SK-N-MC (cell line): Measurements from ENCODE around the gene APOM.

ENCODE experiments used
- DNase-seq: peaks from one replicate; pipeline ENCODE4 v3.0.0-alpha.2; 2011; ENCODE audit warnings: low read depth, low spot score
- H3K27ac ChIP-seq: fragments of 200-600 bp; sonication (generic); 2 replicates; pipeline ENCODE4 v1.5.1; 2016; ENCODE audit warnings: mixed run types
- H3K36me3 ChIP-seq: fragments of 200-600 bp; sonication (generic); 2 replicates; pipeline ENCODE4 v1.6.1; 2017; ENCODE audit warnings: antibody characterized with exemption, low read length, mixed read lengths; ENCODE audit not compliant: insufficient read depth
- H3K4me3 ChIP-seq: fragments of 200-600 bp; sonication (generic); 2 replicates; pipeline ENCODE4 v1.5.1; 2016
- H3K9ac ChIP-seq: fragments of 200-600 bp; sonication (generic); 2 replicates; pipeline ENCODE4 v1.8.0; 2017; ENCODE audit warnings: mixed run types, mixed read lengths; ENCODE audit not compliant: insufficient read length
- H3K9me3 ChIP-seq: fragments of 200-600 bp; sonication (generic); 2 replicates; pipeline ENCODE4 v1.6.1; 2017; ENCODE audit warnings: low read depth, mild to moderate bottlenecking, antibody characterized with exemption, low read length, moderate library complexity, mixed read lengths
- EZH2 ChIP-seq: fragments of 200-600 bp; sonication (generic); IDR thresholded peaks from one replicate; pipeline ENCODE4 v1.6.1; 2017; ENCODE audit warnings: antibody characterized with exemption
- FOXP2 ChIP-seq: optimal IDR thresholded peaks from 2 replicates; pipeline ENCODE3; 2011; ENCODE audit warnings: mild to moderate bottlenecking, moderate library complexity; ENCODE audit not compliant: insufficient read depth; ENCODE audit errors: extremely low read length, control extremely low read depth
- POLR2AphosphoS5 ChIP-seq: IDR thresholded peaks from 2 replicates; pipeline ENCODE4 v1.6.1; 2012; ENCODE audit warnings: mild to moderate bottlenecking, low read depth, low read length, borderline replicate concordance

The APOM gene

DNA sequence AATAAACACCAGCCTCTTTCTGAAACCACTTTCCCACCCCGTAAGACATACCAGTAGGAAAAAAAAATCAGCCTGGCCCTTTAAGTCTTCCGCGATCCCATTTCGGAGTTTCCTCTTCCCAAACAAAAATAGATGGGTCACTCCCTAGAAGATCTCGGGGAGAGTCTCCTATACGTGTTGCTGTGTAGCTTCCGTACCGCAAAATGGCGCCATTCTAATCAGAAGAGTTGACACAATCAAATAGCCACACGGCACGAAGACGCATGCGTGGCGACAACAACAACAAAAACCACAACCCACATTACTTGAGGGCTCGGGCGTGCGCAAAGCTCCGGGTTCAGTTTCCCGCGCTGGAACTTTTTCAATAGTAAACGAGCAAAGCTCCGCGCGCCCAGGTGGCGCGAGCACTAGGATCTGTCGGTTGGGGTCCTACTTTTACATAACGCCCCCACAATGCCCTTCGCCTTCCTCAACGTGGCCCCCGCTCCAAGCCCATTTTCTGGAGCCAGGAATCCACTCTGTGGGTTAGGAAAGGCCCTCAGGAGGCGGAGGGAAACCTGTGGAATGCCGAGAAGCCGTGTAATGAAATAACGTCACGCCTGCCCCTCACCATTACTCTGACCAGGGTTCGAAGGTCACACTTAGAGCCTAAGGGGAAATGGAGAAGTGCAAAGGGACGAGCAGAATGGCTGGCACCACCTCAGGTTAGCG lies 9.3 kb downstream of the APOM start, which contains the start of gene GPANK1:
GPANK1 (minus strand) TSS at position 208 of the 711 bp plus-strand sequence. CDS start 519 bp downstream, outside the sequence.
- peak within 1 kb of the TSS; percentile 95 for H3K4me3 ChIP-seq
- H3K27ac ChIP-seq = peak within 1 kb of the TSS; percentile 98
- H3K9me3 ChIP-seq = no peaks in the 10 kb centered on the region
- peak; percentile 92 for DNase-seq
- peak within 1 kb of the TSS; percentile 98 for H3K9ac ChIP-seq
- TF ChIP-seq POLR2AphosphoS5 (peak; percentile 81), EZH2 (no peak), FOXP2 (peak; percentile 100)
- H3K36me3 ChIP-seq = peaks cover 53% of the 10 kb centered on the region

DNA sequence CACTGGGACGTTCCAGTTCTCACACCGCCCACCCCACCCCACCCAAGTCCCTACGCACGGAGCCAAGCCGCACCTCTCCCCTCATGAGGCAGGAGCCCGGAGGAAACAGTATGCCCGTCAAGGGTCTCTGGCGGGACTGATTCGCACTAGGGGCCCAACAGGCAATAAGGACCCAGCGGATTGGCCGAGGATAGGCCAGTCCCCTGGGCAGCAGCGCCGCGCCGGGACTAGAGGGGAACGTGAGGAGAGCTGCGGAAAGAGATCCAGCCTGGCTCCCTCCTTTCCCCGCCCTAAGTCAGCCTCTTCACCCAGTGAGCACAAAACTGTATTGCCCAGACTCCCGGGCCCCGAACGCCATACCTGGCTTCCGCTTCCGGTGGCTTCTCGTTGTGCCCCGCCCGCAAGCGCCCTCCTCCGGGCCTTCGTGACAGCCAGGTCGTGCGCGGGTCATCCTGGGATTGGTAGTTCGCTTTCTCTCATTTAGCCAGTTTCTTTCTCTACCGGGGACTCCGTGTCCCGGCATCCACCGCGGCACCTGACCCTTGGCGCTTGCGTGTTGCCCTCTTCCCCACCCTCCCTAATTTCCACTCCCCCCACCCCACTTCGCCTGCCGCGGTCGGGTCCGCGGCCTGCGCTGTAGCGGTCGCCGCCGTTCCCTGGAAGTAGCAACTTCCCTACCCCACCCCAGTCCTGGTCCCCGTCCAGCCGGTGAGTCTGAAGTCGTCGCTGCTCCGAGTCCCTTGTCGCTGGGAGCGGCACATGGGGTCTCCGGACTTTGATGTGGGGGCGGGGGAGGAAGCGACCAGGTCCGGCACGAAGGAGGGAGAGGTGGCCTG lies 10.0 kb downstream of the APOM start, which contains the start of gene CSNK2B:
CSNK2B (plus strand) TSS at position 580 of the 836 bp plus-strand sequence. CDS start 752 bp downstream, outside the sequence.
- H3K27ac ChIP-seq = peak within 1 kb of the TSS; percentile 98
- H3K36me3 ChIP-seq = peaks cover 61% of the 10 kb centered on the region
- no peaks in the 10 kb centered on the region for H3K9me3 ChIP-seq
- H3K9ac ChIP-seq = peak within 1 kb of the TSS; percentile 98
- peak within 1 kb of the TSS; percentile 95 for H3K4me3 ChIP-seq
- DNase-seq = peak; percentile 96
- TF ChIP-seq POLR2AphosphoS5 = peak; percentile 83
- TF ChIP-seq FOXP2 = peak; percentile 88
- TF ChIP-seq EZH2 = no peak

DNA sequence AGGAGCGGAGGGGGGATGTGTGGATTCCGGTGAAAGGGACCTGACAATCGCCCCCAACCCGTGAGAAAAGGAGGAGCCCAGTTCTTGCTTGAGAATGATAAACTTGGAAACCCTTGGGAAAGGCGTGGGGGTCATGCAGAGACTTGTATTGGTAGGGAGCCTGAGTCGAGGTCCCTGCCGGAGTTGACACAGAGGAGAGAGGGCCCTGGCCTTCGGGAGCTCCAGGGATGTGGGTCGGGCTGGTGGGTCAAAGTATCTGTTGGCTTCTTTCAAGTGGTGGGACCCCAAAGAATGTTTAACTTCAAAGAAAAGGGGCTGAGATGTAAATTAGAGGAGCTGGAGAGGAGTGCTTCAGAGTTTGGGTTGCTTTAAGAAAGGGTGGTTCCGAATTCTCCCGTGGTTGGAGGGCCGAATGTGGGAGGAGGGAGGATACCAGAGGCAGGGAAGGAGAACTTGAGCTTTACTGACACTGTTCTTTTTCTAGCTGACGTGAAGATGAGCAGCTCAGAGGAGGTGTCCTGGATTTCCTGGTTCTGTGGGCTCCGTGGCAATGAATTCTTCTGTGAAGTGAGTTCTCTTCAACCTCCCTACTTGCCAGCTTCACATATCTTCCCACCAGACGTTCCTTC lies 10.8 kb downstream of the APOM start:
- no peak for DNase-seq
- peak overlapping the region; percentile 97 for H3K9ac ChIP-seq
- H3K9me3 ChIP-seq = no peaks in the 10 kb centered on the region
- peak overlapping the region; percentile 95 for H3K4me3 ChIP-seq
- TF ChIP-seq EZH2 (no peak), POLR2AphosphoS5 (no peak), FOXP2 (no peak)
- no peak overlapping the region for H3K27ac ChIP-seq
- H3K36me3 ChIP-seq = peaks cover 68% of the 10 kb centered on the region

DNA sequence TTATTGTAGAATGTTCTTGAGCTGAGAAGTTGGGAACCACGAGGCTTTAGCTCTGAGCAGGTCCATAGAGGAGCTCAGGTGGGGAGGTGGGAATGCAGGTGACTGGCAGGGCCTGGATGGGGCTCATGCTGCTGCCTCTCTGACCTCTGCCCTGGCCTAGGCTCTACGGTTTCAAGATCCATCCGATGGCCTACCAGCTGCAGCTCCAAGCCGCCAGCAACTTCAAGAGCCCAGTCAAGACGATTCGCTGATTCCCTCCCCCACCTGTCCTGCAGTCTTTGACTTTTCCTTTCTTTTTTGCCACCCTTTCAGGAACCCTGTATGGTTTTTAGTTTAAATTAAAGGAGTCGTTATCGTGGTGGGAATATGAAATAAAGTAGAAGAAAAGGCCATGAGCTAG lies 14.0 kb downstream of the APOM start, which contains the start of gene LY6G5B:
LY6G5B (plus strand) TSS at position 301 of the 400 bp plus-strand sequence. CDS start 975 bp downstream, outside the sequence.
- H3K9me3 ChIP-seq = no peaks in the 10 kb centered on the region
- no peak within 1 kb of the TSS for H3K9ac ChIP-seq
- no peak within 1 kb of the TSS for H3K4me3 ChIP-seq
- no peak within 1 kb of the TSS for H3K27ac ChIP-seq
- DNase-seq = no peak
- peaks cover 59% of the 10 kb centered on the region for H3K36me3 ChIP-seq
- no peak for TF ChIP-seq EZH2
- no peak for TF ChIP-seq FOXP2
- no peak for TF ChIP-seq POLR2AphosphoS5

DNA sequence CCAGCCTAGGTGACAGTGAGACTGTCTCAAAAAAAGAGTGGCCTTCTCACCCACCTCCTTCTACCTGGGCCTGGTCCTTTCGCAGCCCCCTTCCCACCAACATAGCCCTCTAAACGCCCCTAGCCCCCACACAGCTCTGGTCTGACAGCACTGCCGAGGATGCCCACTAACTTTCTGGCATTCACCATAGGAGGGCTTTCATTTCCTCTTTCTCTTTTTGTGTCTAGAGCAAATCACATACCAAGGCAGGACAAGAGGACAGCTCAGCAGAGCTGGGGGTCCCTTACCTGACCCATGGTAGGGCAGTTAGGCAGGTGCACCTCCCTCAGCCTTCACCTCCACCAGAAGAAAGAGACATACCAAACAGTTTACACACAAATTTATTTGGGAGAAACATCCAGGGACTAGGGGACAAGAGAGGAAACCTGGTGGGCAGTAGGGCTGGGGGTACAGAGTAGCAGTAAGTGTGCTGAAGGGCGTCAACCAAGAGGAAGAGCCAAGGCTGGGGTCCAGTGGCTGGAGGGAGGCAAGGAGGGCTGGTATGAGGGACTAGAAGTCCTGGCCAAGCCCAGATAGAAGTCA lies 20.7 kb downstream of the APOM start:
- no peak for DNase-seq
- no peak overlapping the region for H3K9ac ChIP-seq
- TF ChIP-seq EZH2 = no peak
- TF ChIP-seq POLR2AphosphoS5 = no peak
- TF ChIP-seq FOXP2 = no peak

DNA sequence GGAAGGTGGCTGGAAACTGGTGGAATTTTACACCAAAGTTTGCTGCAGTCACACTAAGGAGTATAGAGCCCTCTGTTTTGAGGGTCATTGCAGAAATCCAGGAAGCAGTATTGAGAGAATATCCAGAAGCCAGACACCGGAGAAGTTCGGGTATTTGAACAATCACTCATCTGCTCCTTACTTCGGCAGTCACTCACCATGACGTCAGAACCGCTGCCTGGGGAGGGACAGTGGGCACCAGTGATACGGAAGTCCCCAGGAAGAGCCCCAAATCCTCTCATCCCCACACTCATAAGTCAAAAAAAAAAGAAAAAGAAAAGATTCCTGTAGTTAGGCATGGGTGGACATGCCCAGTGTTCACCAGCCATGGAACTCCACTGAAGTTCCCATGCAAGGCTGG lies 21.2 kb downstream of the APOM start:
- TF ChIP-seq EZH2 = no peak
- TF ChIP-seq FOXP2 = no peak
- TF ChIP-seq POLR2AphosphoS5 = no peak
- H3K36me3 ChIP-seq = peaks cover 7% of the 10 kb centered on the region; the same call in 1 of the 2 replicates
- no peak overlapping the region for H3K4me3 ChIP-seq
- DNase-seq = no peak
- no peak overlapping the region for H3K27ac ChIP-seq
- H3K9ac ChIP-seq = no peak overlapping the region
- H3K9me3 ChIP-seq = no peaks in the 10 kb centered on the region

More for the DNA sequence above, 20.7 kb downstream of the APOM start:
- no peak overlapping the region for H3K27ac ChIP-seq
- H3K9me3 ChIP-seq = no peaks in the 10 kb centered on the region
- H3K4me3 ChIP-seq = no peak overlapping the region
- peaks cover 12% of the 10 kb centered on the region; the same call in 1 of the 2 replicates for H3K36me3 ChIP-seq

DNA sequence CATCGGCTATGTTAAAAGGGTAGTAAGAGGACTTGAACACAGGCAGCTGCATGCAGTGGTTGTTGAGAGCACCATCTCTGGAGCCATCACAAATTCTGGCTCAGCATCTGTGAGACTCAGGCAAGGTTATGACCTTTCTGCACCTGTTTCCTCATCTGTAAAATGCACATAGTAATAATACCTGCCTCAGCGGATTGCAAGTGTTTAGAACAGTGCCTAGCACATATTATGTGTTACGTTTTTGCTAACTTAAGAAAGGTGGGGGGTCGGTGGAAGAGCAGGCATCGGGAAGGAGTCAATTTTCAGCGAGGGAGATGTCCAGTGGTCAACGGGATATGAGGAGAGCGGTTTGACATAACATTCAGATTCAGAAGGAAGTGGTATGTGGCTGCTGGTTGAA lies 22.3 kb downstream of the APOM start:
- Histone ChIP-seq H3K9me3 (no peaks in the 10 kb centered on the region), H3K4me3 (no peak overlapping the region), H3K9ac (no peak overlapping the region), H3K36me3 (no peaks in the 10 kb centered on the region; the same call in 1 of the 2 replicates), H3K27ac (no peak overlapping the region)
- TF ChIP-seq EZH2 (no peak), FOXP2 (no peak), POLR2AphosphoS5 (no peak)
- DNase-seq = no peak
